Lung (tissue), 12 donors: ENCODE results near the gene PPP2R3A. TPM values are rescaled to one million over a fixed set of nuclear protein-coding genes. Genes with fewer than 3 reads are reported as not detected.
"Not testable (repeated sequence)": the region's sequence is repeated elsewhere in the genome, so short reads cannot be mapped to it uniquely, and the experiment has no call there.

Experiments
- ATAC-seq: fragments of 200-7000 bp; cut with Tn5 transposase; one replicate; pipeline ENCODE4 v1.9.1; 2020; ENCODE audit warnings: moderate number of reproducible peaks; ENCODE audit not compliant: insufficient read depth, low FRiP score
- DNase-seq, 3 donors: peaks; one replicate each; pipeline ENCODE4 v3.0.0-alpha.2; 2013 to 2017
- H3K27ac ChIP-seq, 2 donors: one replicate each; pipeline ENCODE4 v1.5.1; 2013; ENCODE audit warnings: mild to moderate bottlenecking in 2 of 2, moderate library complexity in 2 of 2, control low read depth in 1 of 2, inconsistent platforms in 1 of 2, low read depth in 1 of 2, low read length in 1 of 2
- H3K27me3 ChIP-seq, 3 donors: one replicate each; pipeline ENCODE4 v1.5.1; 2013; ENCODE audit warnings: low read length in 2 of 3; ENCODE audit not compliant: control insufficient read depth in 3 of 3, insufficient read depth in 3 of 3
- H3K36me3 ChIP-seq, 4 donors: one replicate each; pipeline ENCODE4 v1.5.1; 2013; ENCODE audit warnings: low read length in 4 of 4, mild to moderate bottlenecking in 1 of 4, moderate library complexity in 1 of 4; ENCODE audit not compliant: control insufficient read depth in 4 of 4, insufficient read depth in 4 of 4
- H3K4me1 ChIP-seq, 5 donors: one replicate each; pipeline ENCODE4 v1.5.1; 2013; ENCODE audit warnings: low read length in 5 of 5, mild to moderate bottlenecking in 2 of 5, moderate library complexity in 1 of 5; ENCODE audit not compliant: control insufficient read depth in 5 of 5, insufficient read depth in 5 of 5
- H3K4me3 ChIP-seq: one replicate; pipeline ENCODE4 v1.5.1; 2013; ENCODE audit warnings: mild to moderate bottlenecking, control low read depth, moderate library complexity
- H3K9ac ChIP-seq, 2 donors: one replicate each; pipeline ENCODE4 v1.5.1; 2013; ENCODE audit warnings: low read length in 2 of 2, control low read depth in 1 of 2; ENCODE audit not compliant: insufficient read depth in 1 of 2
- H3K9me3 ChIP-seq, 4 donors: one replicate each; pipeline ENCODE4 v1.5.1; 2013; ENCODE audit warnings: low read length in 3 of 4, mild to moderate bottlenecking in 1 of 4, moderate library complexity in 1 of 4; ENCODE audit not compliant: control insufficient read depth in 4 of 4, insufficient read depth in 3 of 4
- WGBS, 2 donors: extraction: QIAGEN DNeasy Blood & Tissue Kit; methylation state at CpG; one replicate each; pipeline ENCODE4 v1.1.7; 2013; 5-methylcytosine and 5-hydroxymethylcytosine counted together
- polyA plus RNA-seq, 2 donors: library from polyadenylated mRNA; stranded (reverse); fragments of 200-250 nt; gene quantifications; one replicate each; pipeline ENCODE4 v1.2.1, GENCODE V29; 2013
- total RNA-seq, 2 donors: library from RNA; depleted of rRNA in 1 of 2; stranded (reverse); fragments of >200 nt in 1 of 2; gene quantifications; one replicate each; pipeline ENCODE4 v1.2.1, GENCODE V29; 2014 to 2021
- TF ChIP-seq, protein P1 (sequence below): IDR thresholded peaks from 2 replicates; pipeline ENCODE4 v1.5.1; 2012; ENCODE audit warnings: mild to moderate bottlenecking; ENCODE audit errors: control extremely low read depth, extremely low read depth
- donor health status: control.
- donor health status: control.
- donor health status: Bipolar disorder and iron deficiency.
- donor health status: healthy.
- donor health status: DM: yes; HTN: yes; CAD: no.

Gene PPP2R3A
- total and polyA plus RNA-seq, 4 donors: 1.6 to 17.0 (median 4.6) TPM

DNA sequence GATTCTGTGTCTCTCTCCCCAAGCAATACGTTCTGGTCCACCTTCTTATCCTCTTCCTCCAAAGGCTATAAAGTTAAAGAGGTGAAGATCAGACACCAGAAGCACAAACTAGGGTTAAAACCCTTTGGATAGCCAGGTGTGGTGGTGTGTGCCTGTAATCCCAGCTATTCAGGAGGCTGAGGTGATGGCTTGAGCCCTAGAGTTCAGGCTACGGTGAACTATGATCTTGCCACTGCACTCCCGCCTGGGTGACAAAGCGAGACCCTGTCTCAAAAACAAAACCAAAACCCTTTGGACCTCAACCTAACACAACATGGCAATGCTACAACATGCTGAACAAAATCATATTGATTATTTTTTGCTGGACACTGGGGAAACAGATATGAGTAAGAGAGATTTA lies 187.4 kb downstream of the PPP2R3A start:
- H3K4me1 ChIP-seq: peaks cover 0 to 12% (median 0%) of the 10 kb centered on the region in 5 donors
- TF ChIP-seq, protein P1, sequence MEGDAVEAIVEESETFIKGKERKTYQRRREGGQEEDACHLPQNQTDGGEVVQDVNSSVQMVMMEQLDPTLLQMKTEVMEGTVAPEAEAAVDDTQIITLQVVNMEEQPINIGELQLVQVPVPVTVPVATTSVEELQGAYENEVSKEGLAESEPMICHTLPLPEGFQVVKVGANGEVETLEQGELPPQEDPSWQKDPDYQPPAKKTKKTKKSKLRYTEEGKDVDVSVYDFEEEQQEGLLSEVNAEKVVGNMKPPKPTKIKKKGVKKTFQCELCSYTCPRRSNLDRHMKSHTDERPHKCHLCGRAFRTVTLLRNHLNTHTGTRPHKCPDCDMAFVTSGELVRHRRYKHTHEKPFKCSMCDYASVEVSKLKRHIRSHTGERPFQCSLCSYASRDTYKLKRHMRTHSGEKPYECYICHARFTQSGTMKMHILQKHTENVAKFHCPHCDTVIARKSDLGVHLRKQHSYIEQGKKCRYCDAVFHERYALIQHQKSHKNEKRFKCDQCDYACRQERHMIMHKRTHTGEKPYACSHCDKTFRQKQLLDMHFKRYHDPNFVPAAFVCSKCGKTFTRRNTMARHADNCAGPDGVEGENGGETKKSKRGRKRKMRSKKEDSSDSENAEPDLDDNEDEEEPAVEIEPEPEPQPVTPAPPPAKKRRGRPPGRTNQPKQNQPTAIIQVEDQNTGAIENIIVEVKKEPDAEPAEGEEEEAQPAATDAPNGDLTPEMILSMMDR: no peak
- no peak overlapping the region for H3K9ac ChIP-seq
- no peak overlapping the region for H3K4me3 ChIP-seq
- DNase-seq: no peak
- H3K27me3 ChIP-seq: no peaks in the 10 kb centered on the region
- H3K9me3 ChIP-seq: no peaks in the 10 kb centered on the region
- no peak for ATAC-seq
- H3K36me3 ChIP-seq: peaks cover 7 to 20% (median 12%) of the 10 kb centered on the region in 4 donors
- H3K27ac ChIP-seq: no peak overlapping the region
- 88 to 91% methylated on average over 4 of the region's 4 CpGs for WGBS, 2 donors

DNA sequence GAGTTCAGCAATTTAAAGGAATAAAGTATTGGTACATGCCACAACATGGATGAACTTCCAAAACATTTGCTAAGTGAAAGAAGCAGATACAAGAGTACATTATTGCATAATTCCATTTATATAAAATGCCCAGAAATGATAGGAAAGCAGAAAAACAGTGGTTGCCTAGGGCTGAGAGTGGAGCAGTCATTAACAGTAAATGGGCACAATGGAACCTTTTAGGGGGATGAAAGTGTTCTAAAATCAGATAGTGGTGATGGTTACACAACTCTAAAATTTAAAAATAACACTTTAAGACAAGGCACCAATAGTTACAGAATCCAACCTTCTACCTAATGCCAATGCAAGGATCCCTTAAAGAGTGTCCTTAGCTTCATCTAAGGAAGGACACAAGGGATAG lies 196.0 kb downstream of the PPP2R3A start:
- H3K27ac ChIP-seq: no peak overlapping the region
- peaks cover 0 to 18% (median 6%) of the 10 kb centered on the region in 5 donors for H3K4me1 ChIP-seq
- no peak for DNase-seq
- no peaks in the 10 kb centered on the region for H3K36me3 ChIP-seq
- H3K9ac ChIP-seq: no peak overlapping the region
- H3K9me3 ChIP-seq: no peaks in the 10 kb centered on the region
- TF ChIP-seq, protein P1: no peak
- no peak overlapping the region for H3K4me3 ChIP-seq
- no peaks in the 10 kb centered on the region for H3K27me3 ChIP-seq
- ATAC-seq: no peak

DNA sequence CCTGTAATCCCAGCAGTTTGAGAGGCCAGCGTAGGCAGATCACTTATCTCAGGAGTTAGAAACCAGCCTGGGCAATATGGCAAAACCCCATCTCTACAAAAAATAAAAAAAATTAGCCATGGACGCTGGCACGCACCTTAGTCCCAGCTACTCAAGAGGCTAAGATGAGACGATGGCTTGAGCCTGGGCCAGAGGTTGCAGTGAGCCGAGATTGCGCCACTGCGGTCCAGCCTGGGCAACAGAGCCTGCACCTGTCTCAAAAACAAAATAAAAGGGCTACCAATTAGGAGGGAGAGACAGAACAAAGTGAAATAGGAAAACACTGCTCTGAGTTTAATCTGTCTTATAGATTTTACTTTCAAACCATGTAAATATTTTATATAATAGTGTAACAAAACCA lies 196.8 kb downstream of the PPP2R3A start:
- no peak for ATAC-seq
- no peak overlapping the region for H3K9ac ChIP-seq
- no peaks in the 10 kb centered on the region for H3K9me3 ChIP-seq
- no peak overlapping the region for H3K4me3 ChIP-seq
- DNase-seq: no peak
- no peak overlapping the region for H3K27ac ChIP-seq
- H3K36me3 ChIP-seq: no peaks in the 10 kb centered on the region
- H3K4me1 ChIP-seq: peaks cover 0 to 19% (median 5%) of the 10 kb centered on the region in 5 donors
- TF ChIP-seq, protein P1: no peak
- 75 to 80% methylated on average over 7 of the region's 7 CpGs for WGBS, 2 donors
- no peaks in the 10 kb centered on the region for H3K27me3 ChIP-seq

DNA sequence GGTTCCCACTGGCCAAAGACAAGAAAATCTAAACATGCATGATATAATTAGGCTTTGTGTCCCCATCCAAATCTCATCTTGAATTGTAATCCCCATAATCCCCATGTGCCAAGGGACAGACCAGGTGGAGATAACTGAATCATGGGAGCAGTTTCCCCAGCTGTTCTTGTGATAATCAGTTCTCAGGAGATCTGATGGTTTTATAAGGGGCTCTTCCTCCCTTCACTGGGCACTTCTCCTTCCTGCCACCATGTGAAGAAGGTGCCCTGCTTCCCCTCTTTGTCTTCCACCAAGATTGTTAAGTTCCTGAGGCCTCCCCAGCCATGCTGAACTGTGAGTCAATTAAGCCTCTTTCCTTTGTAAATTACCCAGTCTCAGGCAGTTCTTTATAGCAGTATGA lies 198.1 kb downstream of the PPP2R3A start:
- H3K27me3 ChIP-seq, DNase-seq, H3K27ac ChIP-seq, H3K36me3 ChIP-seq, H3K9ac ChIP-seq, H3K4me3 ChIP-seq, ATAC-seq, H3K9me3 ChIP-seq: not testable (repeated sequence)
- H3K4me1 ChIP-seq: peaks cover 0 to 19% (median 5%) of the 10 kb centered on the region in 5 donors
